GM12874 (cell line): ENCODE results near the gene HDDC3.
A peak's percentile ranks its signal among the peaks of the same experiment; 100 is the strongest.

Source experiments
- TF ChIP-seq, protein P1 (sequence below): IDR thresholded peaks from 2 replicates; pipeline ENCODE4 v1.5.1; 2011; ENCODE audit warnings: low read depth, mild to moderate bottlenecking, control low read depth, low read length, moderate library complexity; ENCODE audit not compliant: insufficient read depth

HDDC3 gene

DNA sequence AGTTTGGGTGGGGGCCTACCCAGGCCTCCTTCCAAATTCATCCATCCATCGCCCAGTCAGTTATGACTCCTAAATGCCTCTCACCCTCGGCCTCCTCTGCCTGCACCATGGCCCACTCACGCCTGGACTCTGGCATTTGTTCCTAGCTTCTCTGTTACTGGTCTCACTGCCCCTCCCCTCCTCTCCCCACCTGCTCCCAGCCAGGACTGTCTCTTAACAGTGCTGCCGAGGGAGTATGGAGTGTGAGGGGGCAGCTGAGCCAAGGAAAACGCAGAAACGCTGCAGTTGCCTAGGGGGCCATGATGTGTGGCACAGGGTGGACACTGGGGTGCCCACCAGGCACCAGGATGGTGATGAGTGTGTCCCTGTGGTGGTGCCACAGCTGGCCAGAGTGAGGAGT, 25.4 kb upstream of the HDDC3 start:
- TF ChIP-seq, protein P1, sequence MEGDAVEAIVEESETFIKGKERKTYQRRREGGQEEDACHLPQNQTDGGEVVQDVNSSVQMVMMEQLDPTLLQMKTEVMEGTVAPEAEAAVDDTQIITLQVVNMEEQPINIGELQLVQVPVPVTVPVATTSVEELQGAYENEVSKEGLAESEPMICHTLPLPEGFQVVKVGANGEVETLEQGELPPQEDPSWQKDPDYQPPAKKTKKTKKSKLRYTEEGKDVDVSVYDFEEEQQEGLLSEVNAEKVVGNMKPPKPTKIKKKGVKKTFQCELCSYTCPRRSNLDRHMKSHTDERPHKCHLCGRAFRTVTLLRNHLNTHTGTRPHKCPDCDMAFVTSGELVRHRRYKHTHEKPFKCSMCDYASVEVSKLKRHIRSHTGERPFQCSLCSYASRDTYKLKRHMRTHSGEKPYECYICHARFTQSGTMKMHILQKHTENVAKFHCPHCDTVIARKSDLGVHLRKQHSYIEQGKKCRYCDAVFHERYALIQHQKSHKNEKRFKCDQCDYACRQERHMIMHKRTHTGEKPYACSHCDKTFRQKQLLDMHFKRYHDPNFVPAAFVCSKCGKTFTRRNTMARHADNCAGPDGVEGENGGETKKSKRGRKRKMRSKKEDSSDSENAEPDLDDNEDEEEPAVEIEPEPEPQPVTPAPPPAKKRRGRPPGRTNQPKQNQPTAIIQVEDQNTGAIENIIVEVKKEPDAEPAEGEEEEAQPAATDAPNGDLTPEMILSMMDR: no peak

DNA sequence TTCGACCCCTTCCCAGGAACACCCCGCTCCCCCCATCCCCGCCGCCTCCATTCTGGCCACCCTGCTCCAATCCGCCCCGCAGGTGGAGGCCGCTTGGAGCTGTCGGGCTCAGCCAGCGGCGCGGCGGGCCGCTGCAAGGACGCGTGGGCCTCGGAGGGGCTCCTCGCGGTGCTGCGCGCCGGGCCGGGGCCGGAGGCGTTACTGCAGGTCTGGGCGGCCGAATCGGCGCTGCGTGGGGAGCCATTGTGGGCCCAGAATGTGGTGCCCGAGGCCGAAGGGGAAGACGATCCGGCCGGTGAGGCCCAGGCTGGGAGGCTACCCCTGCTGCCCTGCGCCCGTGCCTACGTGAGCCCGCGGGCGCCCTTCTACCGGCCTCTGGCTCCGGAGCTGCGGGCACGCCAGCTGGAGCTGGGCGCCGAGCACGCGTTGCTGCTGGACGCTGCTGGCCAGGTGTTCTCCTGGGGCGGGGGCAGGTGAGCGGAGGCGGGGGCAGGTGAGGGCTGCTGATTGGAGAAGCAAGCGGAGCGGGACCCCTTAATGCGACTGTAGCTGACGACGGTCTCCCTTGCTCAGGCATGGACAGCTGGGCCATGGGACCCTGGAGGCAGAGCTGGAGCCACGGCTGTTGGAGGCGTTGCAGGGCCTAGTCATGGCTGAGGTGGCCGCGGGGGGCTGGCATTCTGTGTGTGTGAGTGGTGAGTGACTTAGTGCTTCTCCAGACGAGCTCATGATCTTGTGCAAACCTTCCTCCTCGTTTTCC, 24.9 kb upstream of the HDDC3 start:
- TF ChIP-seq, protein P1: no peak

DNA sequence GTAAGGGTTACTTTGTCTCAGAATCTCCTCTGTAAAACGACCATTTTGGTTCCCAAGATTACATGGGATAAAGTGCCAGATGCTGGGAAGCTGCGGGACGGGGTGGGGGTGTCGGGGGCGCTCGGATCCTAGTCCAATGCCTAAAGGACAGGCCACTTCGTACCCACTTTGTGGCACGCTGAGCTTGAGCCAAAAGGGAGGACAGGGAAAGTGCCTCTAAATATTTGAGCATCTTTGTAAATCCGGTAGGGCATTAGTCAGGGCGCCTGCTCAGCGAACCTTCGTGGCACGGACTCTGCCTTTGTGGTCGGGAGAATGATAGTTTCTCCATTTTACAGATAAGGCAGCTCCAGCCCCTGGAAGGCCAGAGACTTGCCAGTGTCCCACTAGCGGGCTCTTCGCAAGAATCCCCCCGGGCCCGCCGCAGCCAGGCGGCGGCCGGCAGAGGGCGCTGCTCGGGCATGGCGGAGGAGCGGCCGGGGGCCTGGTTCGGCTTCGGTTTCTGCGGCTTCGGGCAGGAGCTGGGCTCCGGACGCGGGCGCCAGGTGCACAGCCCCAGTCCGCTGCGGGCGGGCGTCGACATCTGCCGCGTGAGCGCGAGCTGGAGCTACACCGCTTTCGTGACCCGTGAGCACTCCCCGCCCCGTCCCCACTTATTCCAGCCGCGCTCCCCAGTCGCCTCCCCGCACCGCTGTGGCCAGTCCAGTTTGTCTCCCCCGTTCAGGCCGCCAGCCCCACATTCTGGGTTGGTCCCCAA, 24.1 kb upstream of the HDDC3 start:
- TF ChIP-seq, protein P1: peak; percentile 79

DNA sequence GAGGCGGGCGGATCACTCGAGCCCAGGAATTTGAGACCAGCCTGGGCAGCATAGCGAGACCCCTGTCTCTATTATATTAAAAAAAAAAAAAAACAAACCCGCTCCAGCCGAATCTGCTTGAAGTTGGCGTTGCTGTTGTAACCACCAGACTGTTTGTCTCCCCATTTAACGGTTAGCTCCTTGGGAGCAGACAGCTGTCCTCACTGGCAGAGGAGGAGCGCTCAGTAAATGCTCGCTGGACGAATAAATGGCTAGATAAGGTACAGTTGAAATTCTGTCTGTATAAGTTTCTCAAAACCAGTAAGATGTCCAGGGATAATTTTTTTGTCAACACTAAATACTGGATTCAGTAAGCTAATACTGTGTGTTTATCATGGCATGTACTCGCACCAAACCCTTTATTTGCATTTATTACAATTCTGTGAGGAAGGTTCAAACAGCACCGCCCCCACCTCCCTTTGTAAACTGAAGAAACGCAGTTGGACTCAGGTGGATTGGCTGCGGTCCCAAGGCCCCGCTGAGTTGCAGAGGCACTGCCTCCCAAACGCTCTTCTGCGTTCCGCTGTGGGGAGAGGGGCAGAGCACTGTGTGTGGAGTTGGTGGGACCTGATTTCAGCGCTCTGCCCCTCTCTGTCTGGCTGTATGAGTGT, 23.4 kb upstream of the HDDC3 start:
- TF ChIP-seq, protein P1: no peak

DNA sequence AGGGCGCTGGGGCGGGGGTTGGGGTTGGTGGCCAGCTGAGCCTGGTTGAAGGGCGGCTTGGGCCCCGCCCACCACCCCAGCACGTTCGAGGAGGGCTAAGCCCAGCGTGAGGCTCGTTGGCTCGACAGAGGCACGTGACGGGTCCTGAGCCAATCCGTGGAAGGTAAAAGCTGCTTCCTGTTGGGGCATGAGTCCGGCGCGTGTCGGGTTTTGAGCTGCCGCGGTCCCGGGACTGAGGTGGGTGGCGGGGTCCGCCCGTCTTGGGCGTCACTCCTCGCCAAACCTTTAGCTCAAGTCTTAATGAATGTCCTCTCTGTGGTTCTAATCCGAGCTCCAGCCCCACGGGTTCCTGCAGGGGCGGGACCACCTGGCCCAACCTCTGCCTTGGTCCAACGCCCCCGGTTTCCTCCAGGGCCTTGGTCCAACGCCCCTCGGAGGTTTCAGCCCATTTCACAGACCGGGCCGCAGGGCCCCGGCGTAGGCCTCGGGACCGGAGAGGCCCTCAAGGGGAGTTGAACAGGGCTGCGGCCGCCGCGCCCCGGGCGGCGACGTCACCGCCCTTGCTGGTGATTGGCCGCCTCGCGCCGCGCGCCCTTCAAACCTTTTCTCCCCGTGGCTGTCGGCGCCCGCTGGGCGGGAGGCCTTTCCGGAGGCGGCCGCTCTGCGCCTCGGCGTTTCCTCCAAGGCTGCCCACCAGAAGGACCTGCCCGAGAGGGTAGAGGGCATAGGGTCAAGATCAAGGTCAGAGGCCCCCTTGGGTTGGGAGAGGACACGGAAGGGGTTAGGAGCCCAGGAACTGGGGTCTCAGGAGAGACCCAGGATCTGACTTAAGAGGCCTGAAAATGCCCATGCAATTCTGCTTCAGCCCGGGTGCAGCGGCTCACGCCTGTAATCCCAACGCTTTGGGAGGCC, 22.6 kb upstream of the HDDC3 start, which contains the start of gene RCCD1:
Gene RCCD1 (plus strand): TSS at position 173 of the 912 bp plus-strand sequence. CDS start 1,851 bp downstream, outside the sequence.
- TF ChIP-seq, protein P1: no peak

DNA sequence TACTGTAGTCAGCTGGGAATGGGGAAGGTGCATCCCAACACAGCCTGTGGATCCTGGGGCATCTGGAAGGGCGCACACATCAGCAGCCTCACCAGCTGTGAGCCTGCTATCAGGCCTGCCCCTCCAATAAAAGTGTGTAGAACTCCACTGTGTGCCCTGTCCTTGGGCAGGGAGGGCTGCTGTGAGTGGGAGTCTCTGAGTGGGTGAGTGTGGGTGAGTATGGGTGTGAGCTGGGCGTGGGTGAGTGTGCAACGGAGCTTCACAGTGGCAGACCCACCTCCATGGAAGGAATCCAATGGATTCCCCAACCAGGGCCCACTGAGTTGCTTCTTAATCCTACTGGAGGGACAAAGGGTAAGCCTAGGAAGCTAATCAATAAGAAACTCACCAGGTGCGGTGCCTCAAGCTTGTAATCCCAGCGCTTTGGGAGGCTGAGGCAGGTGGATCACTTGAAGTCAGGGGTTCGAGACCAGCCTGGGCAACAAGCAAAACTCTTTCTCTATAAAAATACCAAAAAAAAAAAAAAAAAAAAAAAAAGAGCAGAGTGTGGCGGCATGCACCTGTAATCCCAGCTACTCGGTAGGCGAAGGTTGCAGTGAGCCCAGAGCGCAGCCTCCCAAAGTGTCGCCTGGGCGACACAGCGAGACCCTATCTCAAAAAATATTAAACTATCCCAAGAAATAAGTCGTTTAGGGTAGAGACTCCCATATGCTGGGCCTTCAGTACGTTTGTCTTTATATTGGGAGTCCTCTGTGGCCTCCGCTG, 21.8 kb upstream of the HDDC3 start:
- TF ChIP-seq, protein P1: no peak
